Left lung (tissue), 10 donors: ENCODE data around the gene TOLLIP. TPM values are rescaled to one million over a fixed set of nuclear protein-coding genes. Genes with fewer than 3 reads are reported as not detected.

ENCODE experiments used
- ATAC-seq: fragments of 200-7000 bp; cut with Tn5 transposase; one replicate; pipeline ENCODE4 v1.9.1; 2020; ENCODE audit warnings: moderate library complexity
- DNase-seq, 4 donors: peaks; one replicate each; pipeline ENCODE4 v3.0.0-alpha.2; 2013 to 2020
- H3K27ac ChIP-seq, 2 donors: fragments of 200-600 bp; sonication (generic) in 1 of 2; one replicate each; pipeline versions ENCODE4 v1.5.0 to v1.8.0; 2020 to 2021
- H3K27me3 ChIP-seq, 2 donors: fragments of 200-600 bp; sonication (generic) in 1 of 2; one replicate each; pipeline versions ENCODE4 v1.5.0 to v1.8.0; 2020 to 2021
- H3K36me3 ChIP-seq, 2 donors: fragments of 200-600 bp; sonication (generic) in 1 of 2; one replicate each; pipeline versions ENCODE4 v1.5.0 to v1.8.0; 2020 to 2021
- H3K4me1 ChIP-seq, 2 donors: fragments of 200-600 bp; one replicate each; pipeline ENCODE4 v1.8.0; 2021
- H3K4me3 ChIP-seq, 2 donors: fragments of 200-600 bp; sonication (generic) in 1 of 2; one replicate each; pipeline versions ENCODE4 v1.5.0 to v1.8.0; 2020 to 2021; ENCODE audit warnings: mild to moderate bottlenecking in 1 of 2
- H3K9me3 ChIP-seq, 2 donors: fragments of 200-600 bp; sonication (generic) in 1 of 2; one replicate each; pipeline versions ENCODE4 v1.5.0 to v1.8.0; 2020 to 2021
- intact Hi-C, 2 donors: fragments of 100-400 bp; cut with DNase I; formaldehyde crosslinking; loops; one replicate each; pipeline versions ENCODE4 v1.11.2 to v1.14.2; 2022
- polyA plus RNA-seq, 6 donors: library from polyadenylated mRNA; unstranded; fragments of 120-200 nt; gene quantifications; one replicate each; pipeline ENCODE4 v1.2.1, GENCODE V29; 2013; ENCODE audit not compliant: insufficient read length in 6 of 6
- total RNA-seq, 2 donors: library from RNA; stranded (reverse); fragmentation: NEBNext Ultra II Directional; extraction: Animal tissue kit (Norgen Biotek cat#: 25700); gene quantifications; one replicate each; pipeline ENCODE4 v1.2.1, GENCODE V29; 2021
- TF ChIP-seq, protein P1 (sequence below), 2 donors: fragments of 200-600 bp; sonication (generic) in 1 of 2; IDR thresholded peaks; one replicate each; pipeline versions ENCODE4 v1.5.0 to v1.8.0; 2021; ENCODE audit warnings: antibody characterized with exemption in 2 of 2
- donor health status: DM: no; HTN: yes; CAD: no.
- donor health status: DM: no; HTN: no; CAD: no.

The TOLLIP gene
- total and polyA plus RNA-seq, 8 donors = 22.4 to 63.5 (median 27.2) TPM

DNA sequence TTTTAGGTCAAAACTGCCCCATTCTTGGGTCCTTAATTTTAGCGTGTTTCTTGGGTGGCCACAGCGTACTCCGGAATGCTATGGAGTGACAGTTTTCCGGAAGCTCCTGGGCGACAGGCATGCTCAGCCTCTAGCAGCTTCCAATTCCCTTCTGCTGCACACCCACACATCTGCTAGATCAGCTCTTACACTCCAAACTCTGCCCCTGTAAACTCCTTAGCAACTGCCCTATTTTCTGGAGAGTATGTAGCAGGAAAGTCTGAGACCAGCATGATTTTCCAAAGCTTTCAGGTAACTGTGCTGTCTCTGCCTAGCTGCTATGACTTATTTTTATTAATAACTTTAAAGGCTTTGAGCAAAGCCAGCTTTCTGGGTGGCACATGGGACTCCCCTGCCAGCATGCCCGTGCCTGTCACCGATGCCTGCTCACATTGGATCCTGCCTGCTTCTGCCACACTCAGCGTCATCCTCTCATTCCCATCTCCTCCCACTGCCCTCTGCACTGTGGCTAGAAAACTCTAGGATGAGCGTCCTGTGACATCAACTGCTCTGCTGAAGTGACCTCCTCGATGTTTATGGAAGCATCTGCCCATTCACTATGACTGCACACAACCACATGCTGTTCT is 17.3 kb downstream of the TOLLIP start:
- H3K4me1 ChIP-seq = no peaks in the 10 kb centered on the region
- intact Hi-C loops = loop anchor here in 1 of 2 donors (10.0 kb wide), 1 partner anchor 223 kb away; no protein-coding TSS in a partner anchor
- no peak for ATAC-seq

DNA sequence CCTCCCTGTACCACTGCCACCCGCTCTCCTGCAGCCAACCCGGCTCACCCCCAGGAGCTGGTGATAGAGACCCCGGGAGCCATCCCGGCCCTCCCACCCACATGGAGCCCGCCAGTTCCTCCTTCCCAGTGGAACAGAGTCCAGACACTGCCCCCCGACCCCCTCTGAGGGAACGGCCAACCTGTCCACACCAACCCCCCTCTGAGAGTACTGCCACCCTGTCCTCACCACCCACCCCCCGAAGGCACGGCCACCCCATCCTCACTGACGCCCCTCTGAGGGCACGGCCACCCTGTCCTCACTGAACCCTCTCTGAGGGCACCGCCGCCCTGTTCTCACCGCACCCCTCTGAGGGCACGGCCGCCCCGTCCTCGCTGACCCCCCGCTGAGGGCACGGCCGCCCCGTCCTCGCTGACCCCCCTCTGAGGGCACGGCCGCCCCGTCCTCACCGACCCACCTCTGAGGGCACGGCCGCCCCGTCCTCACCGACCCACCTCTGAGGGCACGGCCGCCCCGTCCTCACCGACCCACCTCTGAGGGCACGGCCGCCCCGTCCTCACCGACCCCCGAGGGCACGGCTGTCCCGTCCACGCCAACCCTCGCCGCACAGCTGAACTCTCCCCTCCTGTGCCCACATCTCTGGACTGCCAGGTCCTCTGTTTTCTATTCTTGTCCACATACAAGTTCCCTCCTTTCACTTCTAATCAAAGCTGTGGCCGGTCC is 18.0 kb downstream of the TOLLIP start:
- no peaks in the 10 kb centered on the region for H3K27me3 ChIP-seq
- no peaks in the 10 kb centered on the region for H3K4me1 ChIP-seq
- TF ChIP-seq, protein P1, sequence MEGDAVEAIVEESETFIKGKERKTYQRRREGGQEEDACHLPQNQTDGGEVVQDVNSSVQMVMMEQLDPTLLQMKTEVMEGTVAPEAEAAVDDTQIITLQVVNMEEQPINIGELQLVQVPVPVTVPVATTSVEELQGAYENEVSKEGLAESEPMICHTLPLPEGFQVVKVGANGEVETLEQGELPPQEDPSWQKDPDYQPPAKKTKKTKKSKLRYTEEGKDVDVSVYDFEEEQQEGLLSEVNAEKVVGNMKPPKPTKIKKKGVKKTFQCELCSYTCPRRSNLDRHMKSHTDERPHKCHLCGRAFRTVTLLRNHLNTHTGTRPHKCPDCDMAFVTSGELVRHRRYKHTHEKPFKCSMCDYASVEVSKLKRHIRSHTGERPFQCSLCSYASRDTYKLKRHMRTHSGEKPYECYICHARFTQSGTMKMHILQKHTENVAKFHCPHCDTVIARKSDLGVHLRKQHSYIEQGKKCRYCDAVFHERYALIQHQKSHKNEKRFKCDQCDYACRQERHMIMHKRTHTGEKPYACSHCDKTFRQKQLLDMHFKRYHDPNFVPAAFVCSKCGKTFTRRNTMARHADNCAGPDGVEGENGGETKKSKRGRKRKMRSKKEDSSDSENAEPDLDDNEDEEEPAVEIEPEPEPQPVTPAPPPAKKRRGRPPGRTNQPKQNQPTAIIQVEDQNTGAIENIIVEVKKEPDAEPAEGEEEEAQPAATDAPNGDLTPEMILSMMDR (IDR thresholded peaks at IDR 0.05) = no peak
- H3K9me3 ChIP-seq = no peaks in the 10 kb centered on the region
- intact Hi-C loops = loop anchor here in 1 of 2 donors (10.0 kb wide), 1 partner anchor 223 kb away; no protein-coding TSS in a partner anchor
- H3K36me3 ChIP-seq = peaks cover 0 to 78% of the 10 kb centered on the region in 2 donors
- peak in 2 of 4 donors; percentile 29 to 72 for DNase-seq
- ATAC-seq = no peak
- H3K4me3 ChIP-seq = no peak overlapping the region
- H3K27ac ChIP-seq = no peak overlapping the region

More for the DNA sequence above, 17.3 kb downstream of the TOLLIP start:
- H3K27me3 ChIP-seq = no peaks in the 10 kb centered on the region
- H3K4me3 ChIP-seq = no peak overlapping the region
- TF ChIP-seq, protein P1 (IDR thresholded peaks at IDR 0.05) = no peak
- H3K27ac ChIP-seq = no peak overlapping the region
- H3K36me3 ChIP-seq = peaks cover 0 to 74% of the 10 kb centered on the region in 2 donors
- H3K9me3 ChIP-seq = no peaks in the 10 kb centered on the region
- DNase-seq = no peak

DNA sequence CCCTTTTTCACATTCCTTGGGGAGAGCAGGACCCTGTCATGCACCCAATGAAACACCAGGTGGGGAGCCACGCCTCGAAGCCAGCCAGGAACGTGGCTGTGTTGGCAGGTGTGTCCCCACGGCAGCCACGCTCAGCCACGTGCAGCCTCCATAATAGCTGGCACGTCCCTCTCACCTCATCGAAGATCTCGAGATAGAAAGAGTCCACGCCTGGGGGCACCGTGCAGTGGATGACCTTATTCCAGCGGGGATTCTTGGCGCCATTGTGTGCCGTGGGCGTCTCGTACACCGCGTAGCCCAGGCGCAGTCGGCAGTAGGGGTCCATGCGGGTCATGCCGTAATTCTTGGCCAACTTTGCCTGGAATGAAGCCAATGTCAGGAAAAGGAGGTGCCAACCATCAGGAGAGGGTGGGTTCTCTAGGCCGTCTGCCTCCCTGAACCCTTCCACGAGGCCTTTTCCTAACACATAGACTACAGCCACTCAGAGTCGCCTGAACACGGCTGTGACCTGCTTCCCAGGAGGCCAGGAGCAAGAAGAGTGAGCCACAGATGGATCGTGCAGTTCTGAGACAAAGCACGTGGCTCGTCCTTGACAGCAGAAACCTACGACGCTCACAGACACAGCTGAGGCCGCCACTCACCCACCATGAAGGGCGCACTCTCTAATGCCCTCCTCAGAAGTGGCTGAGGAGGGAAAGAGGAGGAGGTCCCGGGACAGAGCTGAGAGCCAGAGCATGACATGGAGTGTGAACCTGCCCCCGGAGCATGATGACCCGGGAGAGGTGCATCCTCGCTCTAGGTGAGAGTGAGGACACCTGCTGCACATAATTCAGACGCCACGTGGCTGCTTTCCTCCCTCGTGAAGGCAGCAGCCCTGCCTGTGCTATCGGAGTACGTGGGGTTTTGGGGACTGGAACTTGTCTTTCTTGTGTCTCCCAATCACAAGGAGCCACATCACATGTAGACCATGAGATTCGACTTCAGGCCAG is 19.1 kb downstream of the TOLLIP start:
- TF ChIP-seq, protein P1 (IDR thresholded peaks at IDR 0.05) = no peak
- H3K27ac ChIP-seq = no peak overlapping the region
- H3K27me3 ChIP-seq = no peaks in the 10 kb centered on the region
- H3K4me1 ChIP-seq = no peaks in the 10 kb centered on the region
- peaks cover 0 to 82% of the 10 kb centered on the region in 2 donors for H3K36me3 ChIP-seq
- no peaks in the 10 kb centered on the region for H3K9me3 ChIP-seq
- ATAC-seq (no peak), DNase-seq (peak in 2 of 4 donors; percentile 23 to 56)
- intact Hi-C loops = loop anchor here in 1 of 2 donors (10.0 kb wide), 1 partner anchor 224 kb away; no protein-coding TSS in a partner anchor
- H3K4me3 ChIP-seq = no peak overlapping the region

DNA sequence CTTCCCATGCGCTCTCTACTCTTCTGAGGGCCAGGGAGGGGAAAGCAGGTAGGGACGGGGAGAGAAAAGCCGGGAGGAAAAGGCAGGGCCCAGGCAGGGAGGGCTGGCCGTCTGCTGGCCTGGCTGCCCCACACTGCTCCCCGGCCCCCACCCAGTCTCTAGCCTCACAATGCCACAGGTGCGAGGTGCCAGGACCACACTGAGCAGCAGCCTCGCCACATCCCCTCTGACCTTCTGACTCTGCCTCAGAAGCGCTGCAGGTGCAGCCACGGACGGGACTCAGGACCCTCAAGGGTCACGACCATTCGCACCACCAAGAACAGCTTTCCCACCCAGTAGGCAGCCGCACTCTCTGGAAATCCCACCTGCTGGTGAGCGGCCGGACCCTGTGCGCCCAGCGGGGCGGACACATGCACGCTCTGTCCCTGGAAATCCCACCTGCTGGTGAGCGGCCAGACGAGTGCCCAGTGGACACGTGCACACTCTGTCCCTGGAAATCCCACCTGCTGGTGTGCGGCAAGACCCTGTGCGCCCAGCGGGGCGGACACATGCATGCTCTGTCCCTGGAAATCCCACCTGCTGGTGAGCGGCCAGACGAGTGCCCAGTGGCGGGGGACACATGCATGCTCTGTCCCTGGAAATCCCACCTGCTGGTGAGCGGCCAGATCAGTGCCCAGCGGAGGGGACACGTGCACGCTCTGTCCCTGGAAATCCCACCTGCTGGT is 20.1 kb downstream of the TOLLIP start:
- Histone ChIP-seq H3K4me1 (no peaks in the 10 kb centered on the region), H3K36me3 (peaks cover 0 to 87% of the 10 kb centered on the region in 2 donors), H3K4me3 (no peak overlapping the region), H3K9me3 (no peaks in the 10 kb centered on the region), H3K27ac (no peak overlapping the region), H3K27me3 (no peaks in the 10 kb centered on the region)
- peak in 2 of 4 donors; percentile 27 to 61 for DNase-seq
- TF ChIP-seq, protein P1 (IDR thresholded peaks at IDR 0.05) = no peak
- intact Hi-C loops = no loop called here
- no peak for ATAC-seq
